Omental fat pad (tissue), 4 donors: ENCODE measurements around the gene SPATS2. TPM values are rescaled to one million over a fixed set of nuclear protein-coding genes. Genes with fewer than 3 reads are reported as not detected.
"Not testable (repeated sequence)": the region's sequence is repeated elsewhere in the genome, so short reads cannot be mapped to it uniquely, and the experiment has no call there.

Source experiments
- ATAC-seq: fragments of 150-250 bp; one replicate; pipeline ENCODE4 v1.9.1; 2016; ENCODE audit warnings: mild to moderate bottlenecking, moderate library complexity; ENCODE audit not compliant: low FRiP score
- DNase-seq: peaks from one replicate; pipeline ENCODE4 v3.0.0-alpha.2; 2019; ENCODE audit warnings: low spot score
- total RNA-seq, 4 donors: library from RNA; depleted of rRNA; stranded (reverse); fragments of >200 nt; gene quantifications; one replicate each; pipeline ENCODE4 v1.1.0, GENCODE V29; 2016
- TF ChIP-seq, protein P1 (sequence below), 3 donors: fragments of 450-650 bp; IDR thresholded peaks; one replicate each; pipeline ENCODE4 v1.5.1; 2016 to 2017; ENCODE audit warnings: antibody characterized with exemption in 3 of 3, mild to moderate bottlenecking in 3 of 3, moderate library complexity in 2 of 3

SPATS2 gene
- 10 to 100 TPM in 2 of 4 donors, 1 to 10 TPM in 2; 8.0 to 16.2 (median 9.7) TPM for total RNA-seq

DNA sequence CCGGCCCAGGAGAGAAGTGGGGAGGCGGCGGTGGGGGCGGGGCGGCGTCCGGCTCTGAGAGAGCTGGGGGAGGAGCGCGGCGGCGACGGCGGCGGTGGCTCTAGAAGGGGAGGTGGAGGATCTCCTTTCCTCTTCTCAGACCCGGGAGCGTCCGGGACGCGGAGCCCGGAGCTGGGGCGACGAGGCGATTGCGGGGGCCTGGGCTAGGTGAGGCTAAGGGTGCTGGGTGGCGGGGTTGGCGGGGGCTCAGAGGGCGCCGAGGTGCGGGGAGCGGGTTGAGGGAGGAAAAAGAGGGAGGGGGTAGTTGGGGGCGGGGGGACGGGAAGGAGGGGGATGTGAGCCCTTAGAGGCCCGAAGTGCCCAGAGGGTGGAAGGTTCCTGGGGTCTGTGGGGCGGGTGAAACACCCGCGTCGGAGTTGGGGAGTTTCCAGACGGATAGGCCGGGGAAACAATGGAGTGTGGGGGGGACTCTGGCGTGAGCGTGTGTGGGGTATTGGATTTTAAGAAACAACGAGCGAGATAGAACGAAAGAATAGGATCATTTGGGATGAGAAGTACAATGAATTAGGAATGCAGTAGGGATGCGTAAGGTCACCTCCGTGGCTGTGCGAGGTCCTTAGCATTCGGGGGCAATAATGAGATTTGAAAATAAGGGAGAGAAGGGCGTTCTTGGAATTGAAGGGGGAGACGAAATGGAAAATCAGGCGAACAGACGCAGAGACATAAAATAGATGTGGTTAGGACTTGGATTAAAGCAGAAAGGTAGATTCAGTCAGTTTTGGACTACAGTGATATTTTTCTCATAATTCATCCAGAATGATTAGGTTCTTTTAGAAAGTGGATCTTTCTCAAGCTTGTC lies at the start of gene SPATS2:
Gene SPATS2, plus strand, starts transcription at position 82 of the 859 bp plus-strand sequence. CDS start 93,551 bp downstream, outside the sequence.
- DNase-seq (peak; percentile 70), ATAC-seq (peak; percentile 23)
- TF ChIP-seq, protein P1, sequence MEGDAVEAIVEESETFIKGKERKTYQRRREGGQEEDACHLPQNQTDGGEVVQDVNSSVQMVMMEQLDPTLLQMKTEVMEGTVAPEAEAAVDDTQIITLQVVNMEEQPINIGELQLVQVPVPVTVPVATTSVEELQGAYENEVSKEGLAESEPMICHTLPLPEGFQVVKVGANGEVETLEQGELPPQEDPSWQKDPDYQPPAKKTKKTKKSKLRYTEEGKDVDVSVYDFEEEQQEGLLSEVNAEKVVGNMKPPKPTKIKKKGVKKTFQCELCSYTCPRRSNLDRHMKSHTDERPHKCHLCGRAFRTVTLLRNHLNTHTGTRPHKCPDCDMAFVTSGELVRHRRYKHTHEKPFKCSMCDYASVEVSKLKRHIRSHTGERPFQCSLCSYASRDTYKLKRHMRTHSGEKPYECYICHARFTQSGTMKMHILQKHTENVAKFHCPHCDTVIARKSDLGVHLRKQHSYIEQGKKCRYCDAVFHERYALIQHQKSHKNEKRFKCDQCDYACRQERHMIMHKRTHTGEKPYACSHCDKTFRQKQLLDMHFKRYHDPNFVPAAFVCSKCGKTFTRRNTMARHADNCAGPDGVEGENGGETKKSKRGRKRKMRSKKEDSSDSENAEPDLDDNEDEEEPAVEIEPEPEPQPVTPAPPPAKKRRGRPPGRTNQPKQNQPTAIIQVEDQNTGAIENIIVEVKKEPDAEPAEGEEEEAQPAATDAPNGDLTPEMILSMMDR (IDR thresholded peaks at IDR 0.05): no peak

DNA sequence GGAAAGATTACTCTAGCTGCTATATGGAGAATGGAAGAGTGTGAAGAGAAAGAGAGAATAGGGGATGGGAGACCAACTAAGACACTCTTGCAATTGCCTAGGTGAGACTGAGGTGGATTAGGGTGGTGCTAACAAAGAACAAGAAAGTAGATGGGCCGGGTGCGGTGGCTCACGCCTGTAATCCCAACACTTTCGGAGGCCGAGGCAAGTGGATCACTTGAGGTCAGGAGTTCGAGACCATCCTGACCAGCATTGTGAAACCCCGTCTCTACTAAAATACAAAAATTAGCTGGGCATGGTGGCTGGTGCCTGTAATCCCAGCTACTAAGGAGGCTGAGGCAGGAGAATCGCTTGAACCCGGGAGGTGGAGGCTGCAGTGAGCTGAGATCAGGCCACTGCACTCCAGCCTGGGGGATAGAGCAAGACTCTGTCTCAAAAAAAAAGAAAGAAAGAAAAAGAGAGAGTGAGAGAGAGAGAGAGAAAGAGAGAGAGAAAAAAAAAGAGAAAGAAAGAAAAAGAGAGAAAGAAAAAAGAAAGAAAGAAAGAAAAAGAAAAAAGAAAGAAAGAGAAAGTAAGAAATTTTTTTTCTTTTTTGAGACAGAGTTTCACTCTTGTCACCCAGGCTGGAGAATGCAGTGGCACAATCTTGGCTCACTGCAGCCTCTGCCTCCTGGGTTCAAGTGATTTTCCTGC lies 46.7 kb upstream of the SPATS2 start:
- not testable (repeated sequence) for ATAC-seq, DNase-seq

DNA sequence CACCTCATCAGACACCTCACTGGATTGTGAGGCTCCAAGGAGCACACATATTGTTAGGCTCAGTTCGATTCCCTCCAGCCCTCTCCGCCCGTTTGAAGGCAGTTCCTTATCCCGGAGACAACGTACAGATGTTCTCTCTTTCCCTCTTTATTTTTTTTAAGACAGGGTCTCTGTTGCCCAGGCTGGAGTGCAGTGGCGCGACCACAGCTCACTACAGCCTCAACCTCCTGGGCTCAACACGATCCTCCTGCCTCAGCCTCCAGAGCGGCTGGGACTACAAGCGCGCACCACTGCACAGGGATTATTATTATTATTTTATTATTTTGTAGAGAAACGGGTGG lies 44.9 kb upstream of the SPATS2 start:
- peak; percentile 4 for ATAC-seq
- TF ChIP-seq, protein P1 (IDR thresholded peaks at IDR 0.05): no peak
- no peak for DNase-seq

DNA sequence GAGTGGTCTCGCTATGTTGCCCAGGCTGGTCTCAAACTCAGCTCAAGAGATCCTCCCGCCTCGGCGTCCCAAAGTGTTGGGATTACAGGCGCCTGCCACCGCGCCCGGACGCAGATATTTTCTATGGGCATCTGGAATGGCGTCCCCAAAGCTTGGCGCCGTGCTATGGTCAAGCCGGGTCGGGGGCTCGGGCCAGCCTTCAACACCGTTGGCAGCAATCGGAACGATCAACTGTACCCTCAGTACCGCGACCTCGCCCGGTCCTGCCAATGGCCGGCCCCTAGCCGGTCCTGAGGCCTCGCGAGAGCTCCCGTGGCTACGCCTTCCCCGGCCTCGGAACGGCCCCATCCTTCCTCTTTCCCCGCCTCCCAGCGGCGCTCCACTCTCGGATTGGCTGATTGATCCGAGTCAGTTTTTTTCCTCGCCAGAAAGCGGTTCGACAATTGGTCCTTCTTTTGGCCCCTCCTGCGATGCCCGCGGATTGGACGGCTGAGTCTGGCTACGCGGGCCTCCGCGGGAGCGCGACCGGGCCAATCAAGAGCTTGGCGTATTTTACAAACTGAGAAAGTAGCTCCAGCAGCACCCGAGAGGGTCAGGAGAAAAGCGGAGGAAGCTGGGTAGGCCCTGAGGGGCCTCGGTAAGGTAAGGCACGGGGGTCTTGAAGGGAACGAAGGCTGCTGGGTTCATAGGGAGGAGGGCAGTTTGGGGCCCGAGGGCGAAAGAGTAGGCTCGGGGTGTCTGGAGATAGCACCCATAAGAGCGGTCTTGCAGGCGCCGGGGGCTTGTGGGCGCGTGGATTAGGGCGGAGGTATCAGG lies 44.3 kb upstream of the SPATS2 start, which contains the start of gene TROAP:
Gene TROAP, plus strand, starts transcription at position 548 of the 816 bp plus-strand sequence. CDS start 354 bp downstream, outside the sequence.
- DNase-seq: peak; percentile 88
- peak; percentile 100 for ATAC-seq
- TF ChIP-seq, protein P1 (IDR thresholded peaks at IDR 0.05): no peak

DNA sequence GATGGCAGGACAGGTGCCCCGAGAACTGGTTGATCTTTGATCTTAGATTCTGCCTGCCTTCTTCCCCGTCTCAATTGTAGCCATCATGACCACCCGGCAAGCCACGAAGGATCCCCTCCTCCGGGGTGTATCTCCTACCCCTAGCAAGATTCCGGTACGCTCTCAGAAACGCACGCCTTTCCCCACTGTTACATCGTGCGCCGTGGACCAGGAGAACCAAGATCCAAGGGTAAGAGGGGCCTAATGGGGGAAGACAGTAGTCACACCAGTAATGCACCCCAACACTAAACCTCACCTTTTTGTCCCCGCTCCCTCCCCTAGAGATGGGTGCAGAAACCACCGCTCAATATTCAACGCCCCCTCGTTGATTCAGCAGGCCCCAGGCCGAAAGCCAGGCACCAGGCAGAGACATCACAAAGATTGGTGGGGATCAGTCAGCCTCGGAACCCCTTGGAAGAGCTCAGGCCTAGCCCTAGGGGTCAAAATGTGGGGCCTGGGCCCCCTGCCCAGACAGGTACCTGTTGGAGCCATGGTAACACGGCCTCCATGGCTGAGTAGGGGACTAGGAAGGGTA lies 43.7 kb upstream of the SPATS2 start:
- TF ChIP-seq, protein P1 (IDR thresholded peaks at IDR 0.05): no peak
- DNase-seq (no peak), ATAC-seq (no peak)

DNA sequence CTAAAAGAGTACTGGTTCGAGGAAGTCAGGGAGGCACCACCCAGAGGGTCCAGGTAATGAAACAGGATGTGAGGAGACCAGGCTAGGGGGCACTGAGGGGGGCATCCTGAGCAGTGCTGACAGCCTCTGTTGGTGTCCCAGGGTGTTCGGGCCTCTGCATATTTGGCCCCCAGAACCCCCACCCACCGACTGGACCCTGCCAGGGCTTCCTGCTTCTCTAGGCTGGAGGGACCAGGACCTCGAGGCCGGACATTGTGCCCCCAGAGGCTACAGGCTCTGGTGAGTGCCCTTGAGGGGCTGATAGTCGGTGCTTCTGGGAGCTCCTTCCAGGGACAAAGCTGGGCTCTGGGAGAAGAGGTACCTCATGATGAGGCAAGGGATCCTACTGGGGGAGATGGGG lies 41.7 kb upstream of the SPATS2 start:
- TF ChIP-seq, protein P1 (IDR thresholded peaks at IDR 0.05): no peak
- ATAC-seq (no peak), DNase-seq (no peak)
